Stimulated activated CD4-positive, alpha-beta T cell treated with anti-CD3 and anti-CD28 coated beads, Interleukin-1b, Interleukin-23, amount 100 ng/mL, for 4 hours (primary cell): ENCODE data around the gene ATP5F1D.
"Not testable (repeated sequence)": the region's sequence is repeated elsewhere in the genome, so short reads cannot be mapped to it uniquely, and the experiment has no call there.

Experiments used
- DNase-seq, 2 donors: peaks; one replicate each; pipeline ENCODE4 v3.0.0-alpha.2; 2020; ENCODE audit warnings: low read depth in 2 of 2

ATP5F1D gene

DNA sequence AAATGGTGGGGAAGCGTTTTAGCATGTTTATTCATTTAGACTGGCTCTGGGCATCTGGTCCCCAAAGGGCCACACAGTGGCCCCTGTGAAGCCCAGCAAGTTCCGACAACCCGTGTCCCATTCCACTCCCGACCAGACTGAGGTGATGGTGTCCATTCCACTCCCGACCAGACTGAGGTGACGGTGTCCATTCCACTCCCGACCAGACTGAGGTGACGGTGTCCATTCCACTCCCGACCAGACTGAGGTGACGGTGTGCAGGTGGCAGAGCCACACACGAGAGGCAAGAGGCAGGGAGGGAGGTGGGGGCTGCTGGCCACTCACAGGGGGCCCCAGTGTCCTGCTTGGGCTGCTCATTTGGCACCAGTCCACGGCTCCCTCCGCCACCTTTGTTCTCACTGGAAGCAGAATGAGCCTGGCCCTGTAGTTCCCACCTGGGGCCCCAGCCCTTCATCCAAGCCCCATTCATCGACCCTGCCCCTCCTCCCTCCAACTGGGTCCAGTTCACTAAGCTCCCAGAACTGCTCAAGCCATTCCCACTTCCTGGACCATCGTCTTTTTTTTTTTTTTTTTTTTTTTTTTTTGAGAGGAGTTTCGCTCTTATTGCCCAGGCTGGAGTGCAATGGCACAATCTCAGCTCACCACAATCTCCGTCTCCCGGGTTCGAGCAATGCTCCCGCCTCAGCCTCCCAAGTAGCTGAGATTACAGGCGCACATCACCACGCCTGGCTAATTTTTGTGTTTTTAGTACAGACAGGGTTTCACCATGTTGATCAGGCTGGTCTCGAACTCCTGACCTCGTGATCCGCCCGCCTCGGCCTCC is 4.9 kb downstream of the ATP5F1D start:
- DNase-seq: not testable (repeated sequence)

DNA sequence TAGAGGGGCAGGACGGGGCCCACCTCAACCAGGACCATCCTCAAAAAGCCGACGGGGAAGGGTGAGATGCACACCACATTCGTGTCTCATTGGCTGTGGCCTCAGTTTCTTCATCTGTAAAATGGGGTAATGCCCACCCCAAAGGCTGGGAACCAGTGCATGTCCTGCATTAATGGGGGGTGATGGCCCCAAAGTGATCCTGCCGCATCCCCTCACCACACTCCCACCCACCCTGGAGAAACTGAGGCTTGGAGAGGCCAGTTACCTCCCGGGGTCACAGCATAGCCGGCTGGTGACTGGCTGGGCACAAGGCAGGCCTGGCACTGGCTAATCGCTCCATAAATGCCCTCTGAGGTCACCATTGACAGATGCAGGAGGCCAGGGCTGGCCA is 6.2 kb downstream of the ATP5F1D start:
- no peak for DNase-seq

DNA sequence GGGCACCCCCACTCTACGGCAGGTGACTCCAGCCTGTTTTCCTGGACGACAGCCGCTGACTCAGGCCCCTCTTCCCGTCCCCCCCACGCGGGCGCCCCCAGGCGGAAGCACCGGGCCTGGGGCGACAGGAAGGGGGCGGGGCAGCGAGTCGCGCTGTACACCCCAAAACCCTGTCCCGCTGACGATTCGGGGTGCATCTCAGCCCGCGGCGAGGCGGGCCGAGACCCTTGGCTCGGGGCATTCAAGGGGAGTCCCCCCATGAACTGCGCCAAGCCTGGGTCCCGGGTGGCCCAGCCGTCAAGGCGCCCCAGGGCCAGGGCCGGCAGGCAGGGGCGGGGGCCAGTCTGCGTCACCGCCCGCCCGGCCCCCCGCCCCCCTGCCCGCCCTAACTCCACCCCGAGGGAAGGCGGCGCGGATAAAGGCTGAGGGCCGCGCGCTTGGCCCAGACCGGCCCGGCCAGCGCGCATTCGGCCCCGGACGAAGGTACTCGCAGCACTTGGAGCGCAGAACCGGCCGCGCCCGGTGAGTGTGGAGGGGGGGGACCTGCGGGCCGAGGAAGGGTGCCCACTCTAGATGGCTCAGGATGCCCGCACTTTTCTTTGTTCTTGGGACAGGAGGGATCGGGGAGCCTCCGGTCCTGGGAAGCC is 6.7 kb downstream of the ATP5F1D start, which contains the start of gene MIDN:
TSS of gene MIDN (plus strand) at position 445 of the 647 bp plus-strand sequence. CDS start 1,714 bp downstream, outside the sequence.
- no peak for DNase-seq

DNA sequence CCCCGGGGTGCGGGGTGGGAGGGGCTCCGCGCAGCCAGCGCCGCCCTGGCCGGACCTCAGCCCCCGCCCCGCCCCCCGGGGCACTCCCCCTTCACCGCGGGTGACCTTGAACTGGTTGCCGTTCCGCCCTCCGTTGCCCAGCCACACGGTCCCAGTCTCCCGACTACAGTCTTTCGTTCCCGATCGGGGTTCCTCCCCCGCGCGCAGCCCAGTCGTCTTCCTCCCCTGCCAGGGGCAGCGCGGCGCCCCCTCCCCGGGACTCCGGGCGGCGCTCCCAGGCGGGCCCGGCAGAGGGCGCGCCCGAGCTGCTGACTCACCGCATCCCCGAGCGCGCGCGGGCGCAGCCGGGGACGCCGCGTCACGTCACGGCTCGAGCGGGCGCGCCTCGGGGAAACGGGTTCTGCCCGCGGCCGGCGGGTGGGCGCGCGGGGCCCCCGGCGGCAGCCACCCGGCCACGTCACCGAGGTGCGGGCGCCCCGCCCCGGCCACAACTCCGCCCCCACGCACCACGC is 7.3 kb downstream of the ATP5F1D start:
- peak; percentile 75 to 80 for DNase-seq

DNA sequence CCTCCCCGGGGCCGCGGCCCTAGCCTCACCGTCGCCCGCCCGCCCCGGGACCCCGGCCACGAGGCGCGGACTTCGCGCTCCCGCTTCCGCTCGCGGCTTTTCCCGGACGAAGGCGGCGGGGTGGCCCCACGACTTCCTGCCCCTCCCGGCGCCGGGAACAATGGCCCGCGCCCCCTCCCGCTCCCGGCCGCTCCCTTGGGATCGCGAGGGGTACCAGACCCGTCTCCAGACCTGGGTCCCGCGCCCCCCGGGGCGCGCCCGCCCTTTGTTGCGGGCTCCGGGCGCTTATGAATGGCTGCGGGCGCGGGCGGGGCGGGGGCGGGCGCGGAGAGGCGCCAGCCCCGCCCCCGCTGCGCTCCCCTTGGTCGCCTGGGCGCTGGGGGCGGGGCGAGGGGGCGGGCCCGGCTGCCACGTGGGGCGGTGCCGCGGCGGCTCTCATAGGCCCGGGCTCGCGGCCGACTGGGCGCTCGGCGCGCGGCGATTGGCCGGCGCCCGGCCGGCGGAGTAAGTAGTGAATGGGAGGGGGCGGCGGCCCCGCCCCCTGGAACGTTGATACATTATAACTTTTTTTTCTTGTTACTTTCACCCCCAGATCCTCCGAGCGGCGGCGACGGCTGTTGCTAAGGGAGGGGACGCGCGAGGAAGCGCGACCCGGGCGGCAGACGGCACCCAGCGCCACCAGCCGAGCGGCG is 7.9 kb downstream of the ATP5F1D start:
- peak; percentile 94 to 96 for DNase-seq

DNA sequence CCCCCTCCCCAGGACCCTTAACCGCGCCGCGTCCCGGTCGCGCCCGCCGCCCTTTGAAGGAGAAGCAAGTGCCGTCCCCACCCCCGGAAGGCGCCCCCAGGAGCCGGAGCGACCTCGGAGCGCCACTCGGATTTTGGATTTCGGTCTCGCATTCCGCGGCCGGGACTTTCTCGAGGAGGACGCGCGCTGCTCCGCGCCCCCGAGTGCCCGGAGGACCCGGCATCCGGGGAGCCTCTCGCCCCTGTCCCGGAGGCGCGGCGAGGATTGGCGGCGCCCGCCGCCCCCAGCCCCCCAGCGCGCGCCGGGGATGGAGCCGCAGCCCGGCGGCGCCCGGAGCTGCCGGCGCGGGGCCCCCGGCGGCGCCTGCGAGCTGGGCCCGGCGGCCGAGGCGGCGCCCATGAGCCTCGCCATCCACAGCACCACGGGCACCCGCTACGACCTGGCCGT is 8.5 kb downstream of the ATP5F1D start:
- no peak for DNase-seq

DNA sequence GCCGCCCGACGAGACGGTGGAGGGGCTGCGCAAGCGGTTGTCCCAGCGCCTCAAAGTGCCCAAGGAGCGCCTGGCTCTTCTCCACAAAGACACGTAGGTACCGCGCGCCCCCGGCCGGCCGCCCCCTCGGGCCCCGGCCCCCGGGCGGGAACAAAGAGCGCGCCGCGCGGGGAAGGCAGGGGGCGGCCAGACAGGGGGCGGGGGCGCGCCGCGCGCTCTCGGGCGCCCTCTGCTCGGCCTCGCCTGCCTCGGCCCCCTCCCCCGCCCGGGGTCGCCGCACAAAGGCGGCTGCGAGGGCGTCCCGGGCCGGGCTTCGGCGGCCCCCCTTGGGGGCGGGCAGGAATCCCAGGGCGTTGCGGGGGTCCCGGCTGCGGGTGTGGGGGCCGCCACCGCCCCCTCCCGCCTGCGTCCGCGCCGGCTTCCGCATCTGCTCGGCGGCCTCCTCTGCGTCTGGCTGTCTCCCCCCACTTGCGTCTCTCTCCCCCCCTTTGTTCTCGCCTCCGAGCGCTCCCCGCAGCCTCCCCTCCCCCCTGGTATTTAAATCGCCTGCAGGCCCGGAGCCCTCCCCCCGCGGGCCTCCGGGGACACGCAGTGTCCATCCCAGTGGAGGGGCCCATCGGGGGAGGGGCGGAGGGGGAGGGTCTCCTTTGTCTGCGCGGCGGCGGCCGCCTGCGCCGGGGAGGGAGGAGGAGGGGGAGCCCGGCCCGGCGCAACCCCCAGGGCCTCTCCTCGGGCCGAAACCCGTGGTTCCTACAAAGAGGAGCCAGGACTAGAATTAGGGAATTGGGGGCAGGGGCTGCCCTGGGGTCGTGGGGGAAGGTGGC is 9.1 kb downstream of the ATP5F1D start:
- no peak for DNase-seq

DNA sequence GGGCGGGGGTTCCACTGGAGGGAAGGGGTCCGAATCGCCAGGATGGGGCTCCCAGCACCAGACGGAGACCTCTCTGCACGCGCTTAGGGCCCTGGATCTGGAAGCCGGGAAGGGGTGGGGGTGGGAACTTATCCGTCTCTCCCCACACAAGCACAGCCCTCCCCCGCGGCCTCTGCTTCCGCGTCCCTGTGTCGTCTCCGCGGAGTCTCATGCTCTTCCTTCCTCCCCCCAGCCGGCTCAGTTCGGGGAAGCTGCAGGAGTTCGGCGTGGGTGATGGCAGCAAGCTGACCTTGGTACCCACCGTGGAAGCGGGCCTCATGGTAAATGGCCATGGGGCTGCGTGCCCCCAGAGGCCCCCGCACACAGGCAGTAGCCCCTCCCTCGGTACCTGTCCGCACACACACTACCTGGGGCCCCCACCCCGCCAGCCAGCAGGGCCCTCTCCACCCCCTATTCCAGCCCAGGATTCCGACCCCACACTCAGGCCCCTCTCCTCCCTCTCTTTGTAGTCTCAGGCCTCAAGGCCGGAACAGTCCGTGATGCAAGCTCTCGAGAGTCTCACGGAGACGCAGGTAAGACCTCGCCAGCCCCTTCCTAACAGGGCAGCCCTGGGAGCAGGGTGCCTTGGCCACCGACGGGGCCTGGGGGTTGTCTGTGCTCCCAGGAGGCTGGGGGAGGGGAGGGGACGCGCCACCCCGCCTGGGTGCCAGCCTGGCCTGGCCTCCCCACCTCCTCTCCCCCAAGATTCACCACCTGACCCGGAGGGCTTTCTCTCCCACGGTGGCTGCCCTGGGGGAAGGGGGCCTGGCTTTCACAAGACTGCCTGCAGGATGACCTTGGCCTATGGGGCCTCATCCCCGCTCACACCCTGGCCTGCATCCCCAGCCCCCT is 10.0 kb downstream of the ATP5F1D start:
- peak in 1 of 2 donors; percentile 52 for DNase-seq

DNA sequence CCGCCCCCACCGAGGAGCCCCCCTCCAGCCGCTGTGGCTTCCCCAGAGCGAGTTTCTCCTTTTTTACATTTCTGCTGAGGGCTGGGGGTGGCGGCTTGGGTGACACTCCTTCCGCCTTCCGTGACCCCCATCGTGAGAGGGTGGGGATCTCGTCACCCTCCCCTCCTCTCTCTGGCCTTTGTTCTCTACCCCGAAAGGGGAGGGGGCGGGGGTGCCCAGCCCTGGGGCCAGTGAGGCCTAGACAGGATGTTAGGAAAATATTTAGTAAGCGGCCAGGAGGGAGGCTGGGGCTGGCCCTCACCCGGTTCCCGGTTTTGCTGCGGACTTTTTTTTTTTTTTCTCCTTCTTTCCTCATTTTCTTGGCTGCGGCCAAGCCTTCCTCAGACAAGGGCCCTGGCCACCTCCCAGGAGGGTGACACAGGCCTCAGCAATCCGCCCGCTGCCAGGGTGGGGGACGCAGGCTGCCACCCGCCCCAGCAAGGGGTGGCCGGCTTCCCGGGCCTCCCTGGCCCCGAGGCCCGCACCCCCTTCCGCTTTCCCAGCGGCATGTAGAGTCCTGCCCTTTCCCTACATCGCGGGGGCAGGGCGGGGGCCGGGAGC is 10.8 kb downstream of the ATP5F1D start:
- DNase-seq: no peak

DNA sequence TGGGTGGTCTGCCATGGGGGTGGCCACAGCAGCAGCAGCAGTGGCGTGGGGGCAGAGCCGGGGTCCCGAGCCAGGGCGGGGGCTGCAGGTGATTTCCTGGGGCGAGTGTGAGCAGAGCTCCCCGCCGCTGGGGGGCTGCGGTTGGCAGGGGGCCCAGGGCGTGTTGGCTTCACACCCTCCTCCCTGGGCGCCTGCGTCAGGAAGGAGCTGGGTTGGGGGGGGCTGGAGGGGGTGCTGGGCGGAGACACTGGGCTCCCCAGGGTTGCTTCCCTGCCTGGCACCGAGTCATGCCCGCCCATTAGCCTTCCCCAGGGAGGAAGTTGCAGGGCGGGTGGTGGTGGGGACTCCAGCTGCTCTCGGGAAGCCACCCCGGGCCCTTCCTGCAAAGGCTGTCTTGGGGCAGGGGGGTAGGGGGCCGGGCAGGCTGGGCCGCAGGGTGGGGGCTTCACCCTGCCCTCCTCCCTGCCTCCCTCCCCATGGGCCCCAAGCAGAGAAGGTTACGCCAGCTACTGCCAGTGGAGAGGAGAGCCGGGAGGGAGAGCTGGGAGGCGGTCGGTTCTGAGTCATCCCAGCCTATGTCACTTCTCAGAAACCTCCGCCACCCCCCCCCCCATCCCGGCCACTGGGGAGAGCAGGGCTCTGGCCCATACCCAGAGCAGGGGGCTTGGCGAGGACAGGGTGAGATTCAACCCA is 11.4 kb downstream of the ATP5F1D start:
- DNase-seq: peak in 1 of 2 donors; percentile 62

DNA sequence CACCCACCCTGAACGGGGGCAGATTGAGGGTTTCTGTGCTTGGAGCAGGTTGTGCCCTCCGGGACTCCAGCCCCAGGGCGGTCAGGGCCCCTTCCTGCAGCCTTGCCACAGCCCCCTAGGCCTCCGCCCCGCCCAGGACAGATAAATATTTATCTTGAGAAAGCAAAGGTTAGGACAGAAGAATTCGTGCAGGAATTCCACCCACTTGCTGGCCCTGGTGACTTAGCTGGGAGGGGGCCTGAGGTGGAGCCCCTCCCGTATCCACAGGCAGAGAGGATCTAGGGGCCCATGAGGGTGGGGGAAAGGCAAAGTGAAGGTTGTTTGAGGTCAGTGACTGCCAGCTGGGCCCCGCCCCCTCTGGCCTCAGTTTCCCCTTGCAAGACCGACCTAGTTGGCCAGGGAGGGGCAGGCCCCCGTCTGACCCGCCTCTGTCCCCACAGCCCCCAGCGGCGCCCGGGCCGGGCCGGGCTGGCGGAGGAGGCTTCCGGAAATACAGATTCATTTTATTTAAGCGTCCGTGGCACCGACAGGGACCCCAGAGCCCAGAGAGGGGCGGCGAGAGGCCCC is 12.0 kb downstream of the ATP5F1D start:
- DNase-seq: no peak

DNA sequence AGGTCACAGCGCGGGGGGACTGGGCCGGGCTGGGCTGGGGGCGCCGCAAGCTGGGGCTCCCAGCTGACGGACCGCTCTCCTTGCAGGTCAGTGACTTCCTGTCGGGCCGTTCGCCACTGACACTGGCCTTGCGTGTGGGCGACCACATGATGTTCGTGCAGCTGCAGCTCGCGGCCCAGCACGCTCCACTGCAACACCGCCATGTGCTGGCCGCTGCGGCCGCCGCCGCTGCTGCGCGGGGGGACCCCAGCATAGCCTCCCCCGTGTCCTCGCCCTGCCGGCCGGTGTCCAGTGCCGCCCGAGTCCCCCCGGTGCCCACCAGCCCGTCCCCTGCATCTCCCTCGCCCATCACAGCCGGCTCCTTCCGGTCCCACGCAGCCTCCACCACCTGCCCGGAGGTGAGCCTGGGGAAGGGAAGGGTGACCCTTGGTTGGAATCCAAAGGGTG is 12.6 kb downstream of the ATP5F1D start:
- no peak for DNase-seq

DNA sequence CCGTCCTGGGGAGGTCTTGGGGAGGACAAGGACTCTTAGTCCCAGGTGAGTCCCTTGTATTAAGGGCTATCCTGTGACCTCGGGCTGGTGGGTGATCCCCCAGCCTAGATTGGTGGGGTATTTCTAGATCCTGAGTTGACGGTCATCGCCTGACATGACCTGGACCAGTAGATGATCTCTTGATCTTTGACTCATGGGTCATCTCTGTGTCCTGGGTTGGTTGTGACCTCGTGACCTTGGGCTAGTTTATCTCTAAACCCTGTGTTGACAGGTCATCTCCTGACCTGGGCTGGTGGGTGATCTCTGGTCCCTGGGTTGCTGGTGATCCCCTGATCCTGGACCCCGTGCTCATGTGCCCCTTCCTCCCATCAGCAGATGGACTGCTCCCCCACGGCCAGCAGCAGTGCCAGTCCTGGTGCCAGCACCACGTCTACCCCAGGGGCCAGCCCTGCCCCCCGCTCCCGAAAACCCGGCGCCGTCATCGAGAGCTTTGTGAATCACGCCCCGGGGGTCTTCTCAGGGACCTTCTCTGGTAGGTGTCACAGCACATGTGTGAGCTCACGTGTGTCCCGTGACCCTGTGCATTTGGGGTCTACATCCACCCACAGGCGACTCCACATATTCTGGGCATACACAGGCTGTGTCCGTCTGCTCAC is 13.1 kb downstream of the ATP5F1D start:
- no peak for DNase-seq

DNA sequence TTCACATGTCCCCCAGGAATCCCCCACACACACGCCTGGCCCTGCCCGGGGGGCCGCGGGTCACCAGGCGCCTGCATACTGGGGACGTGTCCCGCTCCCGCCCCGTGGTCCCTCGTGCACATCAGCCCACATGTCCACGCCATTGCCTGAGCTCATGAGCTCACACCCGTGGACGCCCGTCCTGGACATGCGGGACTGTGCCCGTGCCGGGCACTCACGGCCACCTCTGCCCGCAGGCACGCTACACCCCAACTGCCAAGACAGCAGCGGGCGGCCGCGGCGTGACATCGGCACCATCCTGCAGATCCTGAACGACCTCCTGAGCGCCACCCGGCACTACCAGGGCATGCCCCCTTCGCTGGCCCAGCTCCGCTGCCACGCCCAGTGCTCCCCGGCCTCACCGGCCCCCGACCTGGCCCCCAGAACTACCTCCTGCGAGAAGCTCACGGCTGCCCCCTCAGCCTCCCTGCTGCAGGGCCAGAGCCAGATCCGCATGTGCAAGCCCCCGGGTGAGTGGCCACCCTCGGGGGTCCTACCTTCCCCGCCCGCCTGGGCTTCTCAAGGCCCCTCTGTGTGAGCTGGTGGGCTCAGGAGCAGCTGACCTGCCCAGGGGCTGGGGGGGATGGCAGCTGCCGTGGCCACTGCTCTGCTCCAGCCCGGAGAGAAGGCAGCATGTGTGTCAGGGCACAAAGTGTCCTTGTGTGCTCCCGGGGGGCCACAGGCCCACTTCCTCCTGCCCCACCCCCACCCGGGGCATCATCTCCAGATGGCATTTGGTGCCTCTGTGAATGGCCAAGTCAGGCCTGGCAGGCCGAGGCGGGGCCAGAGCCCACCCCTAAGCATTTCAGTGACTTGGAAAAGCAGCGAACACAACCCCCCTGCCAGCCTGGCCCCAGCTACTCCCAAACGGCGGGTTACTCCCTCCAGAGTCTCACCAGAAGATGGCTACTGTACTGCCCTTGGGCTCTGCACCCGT is 13.9 kb downstream of the ATP5F1D start:
- DNase-seq: no peak

DNA sequence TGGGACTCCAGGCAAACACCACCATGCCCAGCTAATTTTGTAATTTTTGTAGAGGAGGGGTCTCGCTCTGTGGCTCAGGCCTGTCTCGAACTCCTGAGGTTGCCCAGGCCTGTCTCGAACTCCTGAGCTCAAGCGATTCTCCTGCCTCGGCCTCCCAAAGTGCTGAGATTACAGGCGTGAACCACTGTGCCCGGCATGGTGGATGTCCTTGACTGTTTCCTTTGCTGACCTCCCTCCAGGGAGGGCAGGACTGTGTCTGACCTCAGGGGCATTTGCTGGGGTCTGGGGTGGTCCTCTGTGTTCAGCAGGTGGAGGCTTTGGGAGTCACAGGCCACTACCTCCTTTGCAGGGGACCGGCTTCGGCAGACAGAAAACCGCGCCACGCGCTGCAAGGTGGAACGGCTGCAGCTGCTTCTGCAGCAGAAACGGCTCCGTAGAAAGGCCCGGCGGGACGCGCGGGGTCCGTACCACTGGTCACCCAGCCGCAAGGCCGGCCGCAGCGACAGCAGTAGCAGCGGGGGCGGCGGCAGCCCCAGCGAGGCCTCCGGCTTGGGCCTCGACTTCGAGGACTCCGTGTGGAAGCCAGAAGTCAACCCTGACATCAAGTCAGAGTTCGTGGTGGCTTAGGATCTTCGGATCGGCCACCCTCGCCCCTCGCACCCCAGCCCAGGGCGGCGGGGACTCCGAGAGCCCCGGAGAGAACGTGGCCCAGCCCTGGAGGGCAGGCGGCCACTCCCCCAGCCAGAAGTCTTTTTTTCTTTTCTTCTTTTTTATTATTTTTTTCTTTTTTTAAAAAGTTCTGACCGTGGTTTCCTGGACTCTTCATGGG is 15.3 kb downstream of the ATP5F1D start:
- no peak for DNase-seq

DNA sequence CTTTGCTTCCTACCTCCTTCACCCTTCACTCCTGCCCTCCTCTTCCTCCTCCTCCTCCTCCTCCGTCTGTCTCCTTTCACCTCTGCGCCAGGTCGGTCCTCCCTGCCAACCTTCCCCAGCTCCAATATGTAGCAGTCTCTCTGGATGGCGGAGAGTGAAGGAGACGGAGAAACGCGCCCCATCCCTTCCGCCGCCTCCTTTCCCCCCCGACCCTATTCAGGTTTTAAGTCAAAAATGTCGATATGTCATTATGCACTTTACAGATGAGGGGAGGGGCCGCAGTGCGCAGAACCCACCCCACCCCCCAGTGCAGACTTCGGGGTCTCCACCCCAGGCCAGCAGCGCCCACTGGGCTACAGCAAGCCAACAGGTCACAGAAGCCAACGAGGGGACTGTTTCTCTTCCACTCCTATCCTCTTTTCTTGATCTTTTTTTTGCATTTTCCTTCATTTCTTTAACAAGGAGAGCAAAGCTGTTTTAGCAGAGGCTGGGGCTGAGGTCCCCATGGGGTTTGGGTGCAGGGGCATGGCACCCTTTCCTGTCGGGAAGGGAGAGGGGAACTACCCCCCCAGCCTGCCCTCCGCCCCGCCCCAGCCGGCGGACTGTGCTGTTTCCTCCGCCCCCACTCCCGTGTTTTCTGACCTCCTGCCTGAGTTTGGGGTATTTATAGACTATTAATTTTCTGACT is 16.1 kb downstream of the ATP5F1D start:
- DNase-seq: no peak
